ENCODE results near the gene ATP1A1.

ATP1A1 gene

DNA sequence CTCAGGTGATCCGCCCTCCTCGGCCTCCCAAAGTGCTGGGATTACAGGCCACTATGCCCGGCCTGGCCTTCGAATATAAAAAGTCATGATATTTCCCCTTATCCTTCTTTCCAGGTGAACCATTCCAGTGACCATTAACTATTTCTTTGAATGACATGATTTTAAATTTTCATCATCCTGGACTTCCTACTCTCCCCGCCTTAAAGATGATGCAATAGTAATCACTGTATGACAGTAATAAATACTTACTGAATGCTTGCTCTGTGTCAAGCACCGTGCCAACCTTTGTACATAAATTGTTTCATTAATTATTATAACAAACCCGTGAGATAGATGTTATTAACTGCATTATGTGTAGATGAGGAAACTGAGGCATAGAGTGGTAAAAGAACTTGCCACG is 19.9 kb upstream of the ATP1A1 start:
- H3K4me3 ChIP-seq (ENCODE audit: low read depth, low read length) = no peak overlapping the region
- no peak overlapping the region for H3K27ac ChIP-seq (ENCODE audit: extremely low read depth, low read depth, low read length)

GRCh38 chr1:116356067-116356466 is 17.0 kb upstream of the ATP1A1 start:
- H3K36me3 ChIP-seq (ENCODE audit: control insufficient read depth in 2 of 2, insufficient read depth in 1 of 2, low read length in 2 of 2) = no peaks in the 10 kb centered on the region
- no peaks in the 10 kb centered on the region for H3K4me1 ChIP-seq (ENCODE audit: control insufficient read depth, insufficient read depth, low read length)
- POLR2A ChIA-PET = no interaction called here
- no peaks in the 10 kb centered on the region for H3K9me3 ChIP-seq (ENCODE audit: control insufficient read depth, insufficient read depth, low read depth, low read length)
- no peak overlapping the region for H3K4me3 ChIP-seq (ENCODE audit: low read depth, low read length)
- no peak overlapping the region for H3K27ac ChIP-seq (ENCODE audit: extremely low read depth, low read depth, low read length)
- CTCF ChIA-PET = interaction anchor here (0.6 kb wide), 1 partner anchor 43 kb away, joined by 3 read pairs; no protein-coding TSS in a partner anchor
- no peak for TF ChIP-seq ZNF362 (tag by site-specific recombination; IDR thresholded peaks at IDR 0.05)
- peak; percentile 73; the same call in 1 of the 2 replicates for TF ChIP-seq ZNF366 (tag by site-specific recombination; conservative IDR thresholded peaks at IDR 0.05)
- TF ChIP-seq CTCF (tag by site-specific recombination; IDR thresholded peaks at IDR 0.05) = no peak
- no peak for TF ChIP-seq ZBTB6 (tag by site-specific recombination; IDR thresholded peaks at IDR 0.05)

More for the DNA sequence above, 19.9 kb upstream of the ATP1A1 start:
- Histone ChIP-seq H3K36me3 (ENCODE audit: control insufficient read depth in 2 of 2, insufficient read depth in 1 of 2, low read length in 2 of 2) (no peaks in the 10 kb centered on the region), H3K9me3 (ENCODE audit: control insufficient read depth, insufficient read depth, low read depth, low read length) (no peaks in the 10 kb centered on the region), H3K4me1 (ENCODE audit: control insufficient read depth, insufficient read depth, low read length) (no peaks in the 10 kb centered on the region)
- ChIA-PET POLR2A (no interaction called here), CTCF (no interaction called here)
- TF ChIP-seq ZNF621 (tag by site-specific recombination; IDR thresholded peaks at IDR 0.05) (no peak), ZNF747 (tag by site-specific recombination; IDR thresholded peaks at IDR 0.05) (no peak)

DNA sequence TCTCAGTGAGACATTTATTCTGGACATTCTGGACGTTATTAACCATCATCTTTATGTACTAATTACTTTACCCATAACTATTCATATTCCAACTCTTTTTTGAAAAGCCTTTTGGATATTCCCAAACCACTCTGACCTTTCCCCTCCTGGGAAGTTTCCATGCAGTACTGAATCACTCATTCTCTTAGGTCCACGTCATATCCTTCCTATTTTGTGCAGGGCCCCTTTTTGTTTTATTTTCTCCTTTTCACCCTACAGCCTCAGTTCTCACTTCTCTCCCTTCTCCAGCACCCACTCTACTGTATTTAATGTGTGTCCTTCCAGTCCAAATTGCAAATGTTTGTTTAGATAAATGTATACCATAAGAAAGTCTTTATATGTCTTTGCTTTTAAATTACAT is 16.4 kb upstream of the ATP1A1 start:
- H3K27ac ChIP-seq (ENCODE audit: extremely low read depth, low read depth, low read length) = no peak overlapping the region

GRCh38 chr1:116357487-116357886 is 15.6 kb upstream of the ATP1A1 start:
- TF ChIP-seq ZNF510 (tag by site-specific recombination; IDR thresholded peaks at IDR 0.05; ENCODE audit: insufficient replicate concordance) (no peak), ZNF561 (tag by site-specific recombination; IDR thresholded peaks at IDR 0.05; ENCODE audit: borderline replicate concordance) (no peak), ZSCAN18 (tag by site-specific recombination; IDR thresholded peaks at IDR 0.05) (no peak), TSHZ1 (tag by site-specific recombination; IDR thresholded peaks at IDR 0.05; ENCODE audit: borderline replicate concordance) (no peak), KLF16 (tag by site-specific recombination; IDR thresholded peaks at IDR 0.05) (no peak), ZNF791 (tag by site-specific recombination; IDR thresholded peaks at IDR 0.05) (no peak), ZNF2 (tag by site-specific recombination; IDR thresholded peaks at IDR 0.05) (no peak)
- Histone ChIP-seq H3K9me3 (ENCODE audit: control insufficient read depth, insufficient read depth, low read depth, low read length) (no peaks in the 10 kb centered on the region), H3K36me3 (ENCODE audit: control insufficient read depth in 2 of 2, insufficient read depth in 1 of 2, low read length in 2 of 2) (no peaks in the 10 kb centered on the region), H3K27ac (ENCODE audit: extremely low read depth, low read depth, low read length) (no peak overlapping the region), H3K4me1 (ENCODE audit: control insufficient read depth, insufficient read depth, low read length) (no peaks in the 10 kb centered on the region), H3K4me3 (ENCODE audit: low read depth, low read length) (no peak overlapping the region)
- ChIA-PET POLR2A (no interaction called here), CTCF (interaction anchor here (0.6 kb wide), 1 partner anchor 207 kb away, joined by 3 read pairs; no protein-coding TSS in a partner anchor)

More for the DNA sequence above, 16.4 kb upstream of the ATP1A1 start:
- Histone ChIP-seq H3K4me1 (ENCODE audit: control insufficient read depth, insufficient read depth, low read length) (no peaks in the 10 kb centered on the region), H3K4me3 (ENCODE audit: low read depth, low read length) (no peak overlapping the region), H3K36me3 (ENCODE audit: control insufficient read depth in 2 of 2, insufficient read depth in 1 of 2, low read length in 2 of 2) (no peaks in the 10 kb centered on the region), H3K9me3 (ENCODE audit: control insufficient read depth, insufficient read depth, low read depth, low read length) (no peaks in the 10 kb centered on the region)
- no peak for TF ChIP-seq ZNF792 (tag by site-specific recombination; IDR thresholded peaks at IDR 0.05)
- TF ChIP-seq YY1 (tag by site-specific recombination; IDR thresholded peaks at IDR 0.05) = no peak
- CTCF ChIA-PET = no interaction called here
- POLR2A ChIA-PET = no interaction called here
